HepG2 (cell line): ENCODE results near the gene DPY19L1. TPM values are rescaled to one million over a fixed set of nuclear protein-coding genes. Genes with fewer than 3 reads are reported as not detected.

Source experiments
- MBD4 ChIP-seq: IDR thresholded peaks from 2 replicates; pipeline ENCODE4 v1.6.1; 2012; ENCODE audit warnings: low read length, inconsistent platforms, borderline replicate concordance
- MIXL1 ChIP-seq: IDR thresholded peaks from 2 replicates; pipeline ENCODE4 v1.6.1; 2016
- PLRG1 ChIP-seq: fragments of 450-650 bp; conservative IDR thresholded peaks from 2 replicates; pipeline ENCODE4 v1.6.1; 2016
- RORA ChIP-seq: sonication (generic); formaldehyde crosslinking; IDR thresholded peaks from 2 replicates; pipeline ENCODE4 v1.5.0; 2020; ENCODE audit warnings: mild to moderate bottlenecking, missing genetic modification reagents, moderate library complexity
- SCMH1 ChIP-seq: sonication (generic); formaldehyde crosslinking; IDR thresholded peaks from 2 replicates; pipeline ENCODE4 v1.9.0; 2021; ENCODE audit warnings: missing genetic modification reagents, mild to moderate bottlenecking, borderline replicate concordance
- SIN3A ChIP-seq: IDR thresholded peaks from 2 replicates; pipeline ENCODE4 v1.6.1; 2011; ENCODE audit warnings: low read depth, mild to moderate bottlenecking, control low read depth, low read length, borderline replicate concordance
- SNRNP70 ChIP-seq: fragments of 200-400 bp; formaldehyde crosslinking; IDR thresholded peaks from 2 replicates; pipeline ENCODE4 v1.6.1; 2017; ENCODE audit warnings: mild to moderate bottlenecking, low read depth, low read length, moderate library complexity
- SRY ChIP-seq: sonication (generic); formaldehyde crosslinking; IDR thresholded peaks from 2 replicates; pipeline ENCODE4 v1.8.0; 2022; ENCODE audit warnings: mild to moderate bottlenecking, missing genetic modification reagents
- ZFY ChIP-seq: sonication (generic); formaldehyde crosslinking; IDR thresholded peaks from 2 replicates; pipeline ENCODE4 v1.4.0; 2020; ENCODE audit warnings: missing genetic modification reagents
- ZNF557 ChIP-seq: sonication (generic); formaldehyde crosslinking; IDR thresholded peaks from 2 replicates; pipeline ENCODE4 v1.4.0; 2020; ENCODE audit warnings: missing genetic modification reagents
- ZNF589 ChIP-seq: sonication (generic); formaldehyde crosslinking; conservative IDR thresholded peaks from 2 replicates; pipeline ENCODE4 v1.8.0; 2022; ENCODE audit warnings: mild to moderate bottlenecking, moderate library complexity, missing genetic modification reagents
- ZNF749 ChIP-seq: sonication (generic); formaldehyde crosslinking; IDR thresholded peaks from 2 replicates; pipeline ENCODE4 v1.8.0; 2022; ENCODE audit warnings: mild to moderate bottlenecking, missing genetic modification reagents, moderate library complexity, borderline replicate concordance
- ZNF773 ChIP-seq: sonication (generic); formaldehyde crosslinking; IDR thresholded peaks from 2 replicates; pipeline ENCODE4 v1.4.0; 2020; ENCODE audit warnings: missing genetic modification reagents, borderline replicate concordance
- ZZZ3 ChIP-seq: sonication (generic); formaldehyde crosslinking; IDR thresholded peaks from 2 replicates; pipeline ENCODE4 v1.4.0; 2020; ENCODE audit warnings: missing genetic modification reagents, mild to moderate bottlenecking, borderline replicate concordance
- polyA plus RNA-seq, 8 experiments: library from polyadenylated mRNA; depleted of rRNA in 3 of 8; stranded (reverse) in 7 of 8; unstranded in 1 of 8; fragments of >200 nt; fragmentation: Illumina TruSeq in 4 of 8; extraction: Trizol in 4 of 8; gene quantifications; 2 replicates each; pipeline versions ENCODE4 v1.2.1 to v1.2.3, GENCODE V29; 2011 to 2016; ENCODE audit warnings: low read depth in 4 of 8, missing spikeins in 1 of 8, mixed read lengths in 1 of 8; ENCODE audit not compliant: insufficient read depth in 1 of 8
- total RNA-seq, 5 experiments: library from RNA; depleted of rRNA; stranded (reverse); fragments of >200 nt; fragmentation: Illumina TruSeq; extraction: Trizol; gene quantifications; 2 replicates each; pipeline ENCODE4 v1.2.3, GENCODE V29; 2016; ENCODE audit warnings: low read depth in 1 of 5
- TF ChIP-seq, protein P1 (sequence below), 2 experiments: sonication (generic) in 1 of 2; formaldehyde crosslinking in 1 of 2; IDR thresholded peaks; 2 replicates each; pipeline versions ENCODE4 v1.4.0 to v1.6.1; 2016 to 2020; ENCODE audit warnings: borderline replicate concordance in 1 of 2, low read depth in 1 of 2, mild to moderate bottlenecking in 1 of 2, missing genetic modification reagents in 1 of 2
- TF ChIP-seq, protein P2 (sequence below): sonication (generic); formaldehyde crosslinking; IDR thresholded peaks from 2 replicates; pipeline ENCODE4 v1.5.1; 2020; ENCODE audit warnings: mild to moderate bottlenecking, missing genetic modification reagents, borderline replicate concordance
- TF ChIP-seq, protein P3 (sequence below): sonication (generic); formaldehyde crosslinking; IDR thresholded peaks from 2 replicates; pipeline ENCODE4 v1.5.0; 2020; ENCODE audit warnings: missing genetic modification reagents, mild to moderate bottlenecking, borderline replicate concordance
- TF ChIP-seq, protein P4 (sequence below): sonication (generic); formaldehyde crosslinking; IDR thresholded peaks from 2 replicates; pipeline ENCODE4 v1.9.0; 2021; ENCODE audit warnings: missing genetic modification reagents, borderline replicate concordance
- TF ChIP-seq, protein P5 (sequence below): sonication (generic); formaldehyde crosslinking; IDR thresholded peaks from 2 replicates; pipeline ENCODE4 v1.8.0; 2022; ENCODE audit warnings: missing genetic modification reagents, mild to moderate bottlenecking, inconsistent platforms, borderline replicate concordance

DPY19L1 gene
- total and polyA plus RNA-seq, 2 of the 13 experiments (the other 11 are each of a cell fraction or from before 2014, with no cell fraction given): 18.9 to 32.6 TPM

DNA sequence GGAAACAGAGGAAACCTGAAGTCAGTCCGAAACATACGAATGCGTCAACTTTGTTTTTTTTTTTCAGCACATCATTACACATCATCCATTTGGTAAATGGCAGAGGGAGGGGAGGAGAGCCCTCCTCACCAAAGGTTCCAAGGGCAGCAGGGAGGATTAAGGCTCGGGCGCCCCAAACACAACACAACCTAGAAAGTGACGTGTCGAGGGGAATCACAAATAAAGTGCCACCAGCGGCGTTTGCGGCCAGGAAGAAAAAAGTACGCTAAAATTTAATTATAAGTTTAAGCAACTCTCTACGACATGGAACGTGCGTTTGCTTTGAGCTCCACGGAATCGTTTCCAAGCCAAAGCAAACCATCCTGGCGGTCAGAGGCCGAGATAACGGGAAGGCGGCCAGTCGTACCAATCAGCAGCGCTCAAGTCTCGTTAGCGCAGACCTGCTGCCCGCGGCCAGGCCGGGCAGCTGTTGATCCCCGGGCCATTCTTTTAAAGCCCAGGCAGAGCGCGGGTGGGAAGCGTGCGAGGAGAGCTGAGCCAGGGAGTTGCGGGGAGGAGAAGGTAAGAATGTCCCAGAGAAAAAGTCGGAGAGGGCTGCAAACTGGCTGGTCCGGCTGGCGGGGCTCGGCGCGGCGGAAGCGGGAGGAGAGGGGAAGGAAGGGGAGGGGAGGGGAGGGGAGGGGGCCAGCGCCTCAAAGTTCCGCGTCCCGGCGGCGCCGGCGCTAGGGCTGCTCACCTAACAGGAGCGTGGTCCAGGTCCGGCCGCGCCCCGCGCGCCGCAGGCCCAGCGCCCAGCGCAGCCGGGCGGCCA, 719 bp downstream of the DPY19L1 start (continued):
- no peak for TF ChIP-seq ZZZ3 (CRISPR knock-in tag)
- no peak for TF ChIP-seq MIXL1 (CRISPR knock-in tag)
- no peak for TF ChIP-seq SRY
- no peak for TF ChIP-seq ZNF589 (CRISPR knock-in tag)
- TF ChIP-seq, protein P1, sequence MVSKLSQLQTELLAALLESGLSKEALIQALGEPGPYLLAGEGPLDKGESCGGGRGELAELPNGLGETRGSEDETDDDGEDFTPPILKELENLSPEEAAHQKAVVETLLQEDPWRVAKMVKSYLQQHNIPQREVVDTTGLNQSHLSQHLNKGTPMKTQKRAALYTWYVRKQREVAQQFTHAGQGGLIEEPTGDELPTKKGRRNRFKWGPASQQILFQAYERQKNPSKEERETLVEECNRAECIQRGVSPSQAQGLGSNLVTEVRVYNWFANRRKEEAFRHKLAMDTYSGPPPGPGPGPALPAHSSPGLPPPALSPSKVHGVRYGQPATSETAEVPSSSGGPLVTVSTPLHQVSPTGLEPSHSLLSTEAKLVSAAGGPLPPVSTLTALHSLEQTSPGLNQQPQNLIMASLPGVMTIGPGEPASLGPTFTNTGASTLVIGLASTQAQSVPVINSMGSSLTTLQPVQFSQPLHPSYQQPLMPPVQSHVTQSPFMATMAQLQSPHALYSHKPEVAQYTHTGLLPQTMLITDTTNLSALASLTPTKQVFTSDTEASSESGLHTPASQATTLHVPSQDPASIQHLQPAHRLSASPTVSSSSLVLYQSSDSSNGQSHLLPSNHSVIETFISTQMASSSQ (IDR thresholded peaks at IDR 0.05; ENCODE audit: low read depth): no peak
- TF ChIP-seq, protein P1 (CRISPR knock-in tag; IDR thresholded peaks at IDR 0.05; ENCODE audit: borderline replicate concordance): no peak
- TF ChIP-seq, protein P2, sequence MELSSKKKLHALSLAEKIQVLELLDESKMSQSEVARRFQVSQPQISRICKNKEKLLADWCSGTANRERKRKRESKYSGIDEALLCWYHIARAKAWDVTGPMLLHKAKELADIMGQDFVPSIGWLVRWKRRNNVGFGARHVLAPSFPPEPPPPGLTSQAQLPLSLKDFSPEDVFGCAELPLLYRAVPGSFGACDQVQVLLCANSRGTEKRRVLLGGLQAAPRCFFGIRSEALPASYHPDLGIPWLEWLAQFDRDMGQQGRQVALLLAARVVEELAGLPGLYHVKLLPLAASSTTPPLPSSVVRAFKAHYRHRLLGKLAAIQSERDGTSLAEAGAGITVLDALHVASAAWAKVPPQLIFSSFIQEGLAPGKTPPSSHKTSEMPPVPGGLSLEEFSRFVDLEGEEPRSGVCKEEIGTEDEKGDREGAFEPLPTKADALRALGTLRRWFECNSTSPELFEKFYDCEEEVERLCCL (CRISPR knock-in tag): no peak
- TF ChIP-seq MBD4: no peak
- peak; percentile 32; the same call in 1 of the 2 replicates for TF ChIP-seq SIN3A
- no peak for TF ChIP-seq ZNF557
- TF ChIP-seq, protein P3, sequence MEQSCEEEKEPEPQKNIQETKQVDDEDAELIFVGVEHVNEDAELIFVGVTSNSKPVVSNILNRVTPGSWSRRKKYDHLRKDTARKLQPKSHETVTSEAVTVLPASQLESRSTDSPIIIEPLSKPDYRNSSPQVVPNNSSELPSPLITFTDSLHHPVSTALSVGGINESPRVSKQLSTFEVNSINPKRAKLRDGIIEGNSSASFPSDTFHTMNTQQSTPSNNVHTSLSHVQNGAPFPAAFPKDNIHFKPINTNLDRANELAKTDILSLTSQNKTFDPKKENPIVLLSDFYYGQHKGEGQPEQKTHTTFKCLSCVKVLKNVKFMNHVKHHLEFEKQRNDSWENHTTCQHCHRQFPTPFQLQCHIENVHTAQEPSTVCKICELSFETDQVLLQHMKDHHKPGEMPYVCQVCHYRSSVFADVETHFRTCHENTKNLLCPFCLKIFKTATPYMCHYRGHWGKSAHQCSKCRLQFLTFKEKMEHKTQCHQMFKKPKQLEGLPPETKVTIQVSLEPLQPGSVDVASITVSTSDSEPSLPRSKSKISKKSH (CRISPR knock-in tag): no peak
- TF ChIP-seq, protein P4, sequence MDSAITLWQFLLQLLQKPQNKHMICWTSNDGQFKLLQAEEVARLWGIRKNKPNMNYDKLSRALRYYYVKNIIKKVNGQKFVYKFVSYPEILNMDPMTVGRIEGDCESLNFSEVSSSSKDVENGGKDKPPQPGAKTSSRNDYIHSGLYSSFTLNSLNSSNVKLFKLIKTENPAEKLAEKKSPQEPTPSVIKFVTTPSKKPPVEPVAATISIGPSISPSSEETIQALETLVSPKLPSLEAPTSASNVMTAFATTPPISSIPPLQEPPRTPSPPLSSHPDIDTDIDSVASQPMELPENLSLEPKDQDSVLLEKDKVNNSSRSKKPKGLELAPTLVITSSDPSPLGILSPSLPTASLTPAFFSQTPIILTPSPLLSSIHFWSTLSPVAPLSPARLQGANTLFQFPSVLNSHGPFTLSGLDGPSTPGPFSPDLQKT (CRISPR knock-in tag): no peak
- TF ChIP-seq SCMH1 (CRISPR knock-in tag): no peak
- TF ChIP-seq, protein P5, sequence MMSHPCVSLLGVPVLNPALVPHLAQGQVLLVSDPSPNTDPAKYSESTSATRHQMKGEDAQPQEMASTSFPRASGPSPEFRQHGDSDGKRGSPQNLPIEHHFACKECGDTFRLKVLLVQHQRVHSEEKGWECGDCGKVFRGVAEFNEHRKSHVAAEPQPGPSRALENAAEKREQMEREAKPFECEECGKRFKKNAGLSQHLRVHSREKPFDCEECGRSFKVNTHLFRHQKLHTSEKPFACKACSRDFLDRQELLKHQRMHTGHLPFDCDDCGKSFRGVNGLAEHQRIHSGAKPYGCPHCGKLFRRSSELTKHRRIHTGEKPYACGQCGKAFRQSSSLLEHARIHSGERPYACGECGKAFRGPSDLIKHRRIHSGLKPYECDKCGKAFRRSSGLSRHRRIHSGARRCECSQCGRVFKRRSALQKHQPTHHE (CRISPR knock-in tag): no peak
- TF ChIP-seq ZFY (CRISPR knock-in tag): peak; percentile 50; the same call in 1 of the 2 replicates
- no peak for TF ChIP-seq RORA (CRISPR knock-in tag)
- no peak for TF ChIP-seq PLRG1
- TF ChIP-seq SNRNP70: no peak
- no peak for TF ChIP-seq ZNF749 (CRISPR knock-in tag)
- no peak for TF ChIP-seq ZNF773 (CRISPR knock-in tag)
